ENCODE results near the gene TLL2.

- TF ChIP-seq POLR2A (IDR thresholded peaks at IDR 0.05; ENCODE audit: low read depth, low read length) (no peak), POLR2AphosphoS5 (IDR thresholded peaks at IDR 0.05; ENCODE audit: low read depth, low read length) (no peak)
Observed at GRCh38 chr10:96360766-96361165, 153.0 kb downstream of the TLL2 start.

All from GM12892 (cell line).